ENCODE measurements around the gene CLIP2. TPM values are rescaled to one million over a fixed set of nuclear protein-coding genes. Genes with fewer than 3 reads are reported as not detected.
"Not testable (repeated sequence)": the region's sequence is repeated elsewhere in the genome, so short reads cannot be mapped to it uniquely, and the experiment has no call there.

CLIP2 gene
- total and polyA plus RNA-seq, 2 of the 8 experiments (the other 6 are each of a cell fraction or from before 2014, with no cell fraction given), result 8.3 to 41.5 TPM

GRCh38 chr7:74352551-74353138 is 63.4 kb downstream of the CLIP2 start:
- not testable (repeated sequence) for H4K91ac ChIP-seq (replicated peaks; ENCODE audit: insufficient read length, low read length)
- POLR2A ChIA-PET (ENCODE audit: partially characterized antibody), result interaction anchor here (0.6 to 0.7 kb wide), 2 partner anchors 60 to 124 kb away, joined by 3 read pairs; no protein-coding TSS in a partner anchor

More at GRCh38 chr7:74352551-74353138, 63.4 kb downstream of the CLIP2 start:
- not testable (repeated sequence) for H3K4ac ChIP-seq (replicated peaks; ENCODE audit: insufficient read length, low read depth, low read length); FAIRE-seq; H3K36me3 ChIP-seq (ENCODE audit: control insufficient read depth in 2 of 4, insufficient read depth in 4 of 4, low read length in 3 of 4); H3K9ac ChIP-seq (replicated peaks in 1 of 4; ENCODE audit: extremely low read depth in 1 of 4, low read depth in 3 of 4, low read length in 3 of 4); H3K4me3 ChIP-seq (ENCODE audit: extremely low read depth in 1 of 4, insufficient read depth in 2 of 4, low read depth in 3 of 4, low read length in 4 of 4); H3K9me3 ChIP-seq (ENCODE audit: insufficient read depth in 2 of 2, low read depth in 1 of 2, low read length in 1 of 2); H3K79me2 ChIP-seq (ENCODE audit: control insufficient read depth in 1 of 2, insufficient read depth in 2 of 2, low read length in 2 of 2); H4K8ac ChIP-seq (ENCODE audit: extremely low read depth, insufficient read depth, low read length); H3K23me2 ChIP-seq (ENCODE audit: low read depth, low read length); H3K18ac ChIP-seq (ENCODE audit: extremely low read depth, low read length); H3K4me1 ChIP-seq (replicated peaks in 1 of 4; ENCODE audit: control insufficient read depth in 3 of 4, insufficient read depth in 4 of 4, low read length in 3 of 4); H3K56ac ChIP-seq (replicated peaks; ENCODE audit: insufficient read length, low read depth, low read length); DNase-seq (ENCODE audit: low read depth in 1 of 2, low spot score in 2 of 2); H2BK5ac ChIP-seq (ENCODE audit: low read depth, low read length); H4K20me1 ChIP-seq (replicated peaks in 1 of 2; ENCODE audit: control insufficient read depth in 1 of 2, insufficient read depth in 2 of 2, low read length in 2 of 2); H2AK5ac ChIP-seq (ENCODE audit: low read depth, low read length); H3K14ac ChIP-seq (ENCODE audit: insufficient read length); H3K79me1 ChIP-seq (ENCODE audit: low read depth, low read length); H4K5ac ChIP-seq (ENCODE audit: insufficient read length, low read depth, low read length); H2BK20ac ChIP-seq (ENCODE audit: low read length); H3K23ac ChIP-seq (ENCODE audit: insufficient read length); H2BK15ac ChIP-seq (ENCODE audit: low read length); H2AFZ ChIP-seq (ENCODE audit: low read length); H3K27ac ChIP-seq (ENCODE audit: low read depth, low read length); H2BK120ac ChIP-seq (replicated peaks; ENCODE audit: low read depth, low read length); H3K4me2 ChIP-seq (ENCODE audit: insufficient read depth in 1 of 2, low read depth in 2 of 2, low read length in 2 of 2); H3K27me3 ChIP-seq (replicated peaks in 1 of 4; ENCODE audit: control insufficient read depth in 3 of 4, extremely low read depth in 1 of 4, insufficient read depth in 3 of 4, low read length in 3 of 4); H2BK12ac ChIP-seq (ENCODE audit: low read depth, low read length)
- WGBS, 2 experiments (ENCODE audit: extremely low coverage in 1 of 2, insufficient coverage in 1 of 2, insufficient read length in 1 of 2, insufficient replicate concordance in 2 of 2, low coverage in 1 of 2, low lambda C conversion rate in 2 of 2, missing lambda C conversion rate in 1 of 2), result 68% methylated on average over 4 of the region's 4 CpGs; no CpG with 5 or more reads in 1 of the 2 experiments
- CTCF ChIA-PET (ENCODE audit: partially characterized antibody), result interaction anchor here (0.6 to 1.9 kb wide), 7 partner anchors 9 to 861 kb away, joined by 3 to 11 read pairs (median 4); no protein-coding TSS in a partner anchor
